Lung microvascular endothelial cell (primary cell): ENCODE results near the gene SYCE3. TPM values are rescaled to one million over a fixed set of nuclear protein-coding genes. Genes with fewer than 3 reads are reported as not detected.
"Not testable (repeated sequence)": the region's sequence is repeated elsewhere in the genome, so short reads cannot be mapped to it uniquely, and the experiment has no call there.

Experiments
- DNase-seq, 2 donors: peaks; one replicate each; pipeline versions ENCODE4 v3.0.0 to v3.0.0-alpha.2; 2010; ENCODE audit warnings: low read depth in 2 of 2
- total RNA-seq: library from RNA; depleted of rRNA; stranded (reverse); fragments of >200 nt; gene quantifications from 2 replicates; pipeline ENCODE4 v1.2.1, GENCODE V29; 2014

The SYCE3 gene
- total RNA-seq, 1 donor from 2014 or later = not detected

GRCh38 chr22:50522806-50523438 lies 39.8 kb downstream of the SYCE3 start:
- DNase-seq = no peak

- DNase-seq = no peak
These were observed 40.4 kb downstream of the SYCE3 start for GRCh38 chr22:50522208-50522805.

DNA sequence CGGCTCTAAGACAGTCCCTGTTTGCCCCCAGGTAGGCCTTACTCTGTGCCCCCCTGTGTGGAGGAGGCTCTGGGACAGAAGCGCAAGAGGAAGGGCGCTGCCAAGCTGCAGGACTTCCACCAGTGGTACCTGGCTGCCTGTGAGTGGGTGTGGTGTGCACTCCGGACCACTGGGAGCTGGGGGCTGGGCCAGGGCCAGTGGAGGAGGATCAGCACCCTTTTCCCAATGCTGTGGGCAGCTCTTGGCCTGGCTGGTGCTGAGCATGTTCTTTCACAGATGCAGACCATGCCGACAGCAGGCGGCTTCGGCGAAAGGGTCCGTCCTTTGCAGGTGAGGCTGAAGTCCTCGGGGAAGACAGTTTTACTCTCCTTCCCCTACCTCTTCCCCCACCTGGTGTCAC lies 41.0 kb downstream of the SYCE3 start:
- DNase-seq = no peak

DNA sequence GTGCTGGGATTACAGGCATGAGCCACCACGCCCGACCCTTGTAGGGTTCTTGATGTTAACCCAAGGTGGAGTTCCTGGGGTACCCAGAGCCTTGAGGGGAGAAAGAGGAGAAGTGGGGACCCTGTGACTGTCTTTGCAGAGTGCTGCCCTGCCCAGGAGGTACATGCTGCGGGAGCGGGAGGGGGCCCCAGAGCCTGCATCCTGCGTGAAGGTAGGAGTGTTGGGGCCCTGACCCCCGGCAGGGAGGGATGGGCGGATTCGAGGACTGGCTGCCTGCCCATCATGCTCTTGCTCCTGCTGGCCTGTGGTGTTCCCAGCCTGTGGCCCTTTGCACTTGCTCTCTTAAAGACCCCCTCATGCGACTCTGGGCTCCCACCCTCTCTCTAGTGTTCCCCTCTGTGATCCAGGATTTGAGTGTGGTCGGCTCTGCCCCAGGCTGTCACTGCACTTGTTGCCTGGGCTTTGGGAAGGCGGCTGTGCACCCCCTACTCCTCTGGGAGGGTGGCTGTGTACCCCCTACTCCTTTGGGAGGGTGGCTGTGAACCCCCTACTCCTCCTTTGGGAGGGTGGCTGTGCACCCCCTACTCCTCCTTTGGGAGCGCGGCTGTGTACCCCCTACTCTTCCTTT lies 41.8 kb downstream of the SYCE3 start:
- no peak for DNase-seq

DNA sequence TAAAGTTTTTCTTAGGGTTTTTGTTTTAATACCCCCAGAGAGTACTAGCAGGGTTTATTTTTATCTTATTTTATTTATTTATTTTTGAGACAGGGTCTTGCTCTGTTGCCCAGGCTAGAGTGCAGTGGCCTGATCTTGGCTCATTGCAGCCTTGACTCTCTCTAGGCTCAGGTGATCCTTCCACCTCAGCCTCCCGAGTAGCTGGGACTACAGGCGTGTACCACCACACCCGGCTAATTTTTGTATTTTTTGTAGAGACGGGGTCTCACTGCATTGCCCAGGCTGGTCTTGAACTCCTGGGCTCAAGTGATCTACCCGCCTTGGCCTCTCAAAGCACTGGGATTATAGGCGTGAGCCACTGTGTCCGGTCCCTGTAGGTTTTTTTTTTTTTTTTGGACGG lies 42.5 kb downstream of the SYCE3 start:
- DNase-seq = not testable (repeated sequence)

DNA sequence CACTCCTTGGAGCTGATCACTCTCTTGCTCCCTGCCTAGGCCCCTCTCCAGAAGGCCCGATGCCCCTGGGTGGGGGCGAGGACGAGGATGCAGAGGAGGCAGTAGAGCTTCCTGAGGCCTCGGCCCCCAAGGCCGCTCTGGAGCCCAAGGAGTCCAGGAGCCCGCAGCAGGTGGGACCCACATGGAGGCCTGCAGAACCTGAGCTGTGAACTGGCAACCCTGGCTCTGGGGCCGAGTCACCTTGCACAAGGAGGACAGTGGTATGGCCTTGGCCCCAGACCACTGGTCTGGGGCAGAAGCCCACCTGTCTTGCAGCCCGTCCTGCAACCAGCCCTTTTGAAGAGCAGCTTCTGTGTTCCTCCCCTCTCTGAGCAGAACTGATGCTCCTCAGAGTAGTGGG lies 43.6 kb downstream of the SYCE3 start:
- DNase-seq = no peak

GRCh38 chr22:50518606-50519005 lies 44.1 kb downstream of the SYCE3 start:
- DNase-seq = no peak

GRCh38 chr22:50517495-50518260 lies 45.0 kb downstream of the SYCE3 start:
- no peak for DNase-seq

- DNase-seq = no peak
These were observed 45.8 kb downstream of the SYCE3 start for GRCh38 chr22:50516891-50517290.

DNA sequence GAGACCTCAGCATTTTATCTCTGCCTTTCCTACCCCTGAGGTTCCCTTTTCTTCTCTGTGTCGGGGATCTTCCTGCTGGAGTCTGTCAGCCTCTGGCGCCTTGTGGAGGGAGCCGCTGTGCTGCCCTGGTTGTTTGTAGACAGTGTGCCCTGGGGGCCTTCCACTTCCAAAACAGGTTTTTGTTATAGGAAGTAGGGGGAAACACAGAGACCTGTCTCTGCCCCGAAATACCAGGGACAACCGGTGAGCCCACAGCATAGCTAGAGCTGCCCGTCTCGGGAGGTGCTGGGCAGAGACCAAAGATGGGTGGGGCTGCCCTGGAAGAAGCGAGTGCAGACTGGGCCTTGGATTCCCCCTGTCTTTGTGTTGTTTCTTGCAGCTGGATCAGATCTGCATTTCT lies 46.7 kb downstream of the SYCE3 start:
- DNase-seq = no peak

- no peak for DNase-seq
These were observed 49.5 kb downstream of the SYCE3 start for GRCh38 chr22:50513175-50513574.

DNA sequence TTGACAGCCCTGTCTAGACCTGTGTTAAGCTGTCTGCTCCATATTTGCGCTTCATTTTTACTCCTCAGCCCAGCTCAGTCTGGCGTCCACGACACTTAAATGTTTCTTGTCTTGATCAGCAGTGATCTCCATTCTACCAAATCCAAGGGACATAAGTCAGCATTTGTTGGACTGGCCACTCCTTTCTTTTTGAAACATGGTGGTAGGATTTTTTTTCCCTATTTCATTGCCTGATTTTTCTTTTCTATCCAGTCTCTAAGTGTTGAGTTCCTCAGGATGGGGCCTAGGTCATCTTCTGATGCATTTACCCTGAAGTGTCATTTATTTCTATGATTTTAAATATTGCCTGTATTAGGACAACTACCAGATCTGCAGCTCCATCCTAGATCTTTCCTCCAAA lies 53.8 kb downstream of the SYCE3 start:
- DNase-seq = no peak

- DNase-seq = peak; percentile 98 to 99
These were observed 54.5 kb downstream of the SYCE3 start, which contains the start of gene NCAPH2 for GRCh38 chr22:50507991-50508884. NCAPH2 (plus strand) TSS chr22:50508224; CDS start chr22:50508338, 114 bp downstream.

DNA sequence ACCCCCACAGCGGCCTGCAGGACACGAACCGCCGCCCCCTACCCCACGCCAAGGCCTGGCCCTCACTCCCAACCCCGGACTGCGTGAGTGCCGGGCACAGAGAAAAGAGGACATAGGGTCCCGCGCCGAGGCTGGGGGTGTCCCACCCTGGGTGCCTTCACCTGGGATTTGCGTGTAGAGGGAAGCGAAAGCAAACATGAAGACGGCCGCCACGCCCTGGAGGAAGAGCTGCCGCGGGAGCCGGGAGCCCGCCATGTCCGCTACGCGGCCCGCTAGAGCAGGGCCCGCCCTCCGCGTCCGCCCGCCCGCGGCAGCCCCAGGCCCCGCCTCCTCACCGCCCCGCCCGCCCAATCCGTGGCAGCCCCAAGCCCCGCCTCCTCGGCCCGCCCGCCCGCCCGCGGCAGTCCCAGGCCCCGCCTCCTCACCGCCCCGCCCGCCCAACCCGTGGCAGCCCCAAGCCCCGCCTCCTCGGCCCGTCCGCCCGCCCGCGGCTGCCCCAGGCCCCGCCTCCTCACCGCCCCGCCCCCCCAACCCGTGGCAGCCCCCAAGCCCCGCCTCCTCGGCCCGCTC lies 55.2 kb downstream of the SYCE3 start, which contains the start of gene LMF2:
Gene LMF2 (minus strand): TSS at position 282 of the 570 bp plus-strand sequence. CDS start 27 bp downstream, at position 255.
- DNase-seq = no peak

DNA sequence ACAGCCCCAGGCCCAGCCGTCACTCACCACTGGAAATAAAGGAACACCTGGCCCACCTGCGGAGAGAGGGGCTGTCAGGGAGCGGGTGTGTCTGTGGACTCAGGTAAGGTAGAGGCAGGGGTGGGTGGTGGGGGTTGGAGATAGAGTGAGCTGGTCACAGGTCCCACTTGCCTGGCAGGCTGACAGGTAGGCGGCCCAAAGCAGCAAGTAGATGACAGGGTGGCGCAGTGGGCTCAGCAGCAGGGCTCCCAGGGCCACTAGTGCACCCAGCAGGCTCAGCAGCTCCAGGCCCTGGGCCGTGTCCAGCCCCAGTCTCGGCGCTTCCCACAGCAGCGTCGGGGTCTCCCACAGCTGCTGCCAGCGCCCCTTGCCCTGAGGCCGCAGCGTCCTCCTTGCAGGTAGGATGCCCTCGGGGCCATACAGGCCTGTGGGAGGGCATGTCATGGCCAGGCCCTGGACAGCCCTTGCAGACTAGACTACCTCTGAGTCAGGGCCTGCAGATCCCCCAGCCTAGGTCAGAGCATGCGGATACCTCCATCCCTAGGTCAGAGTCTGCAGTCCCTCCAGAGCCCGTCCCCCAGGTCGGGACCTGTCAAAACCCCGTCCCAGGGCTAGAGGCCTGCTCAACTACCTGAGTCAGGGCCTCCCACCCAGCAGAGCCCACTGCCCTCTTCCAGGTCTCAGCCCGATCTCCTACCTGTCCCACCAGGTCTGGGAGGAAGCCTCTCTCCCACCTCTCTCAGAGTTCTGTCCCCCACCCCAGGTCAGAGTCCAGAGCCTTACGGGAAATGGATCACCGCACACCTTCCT lies 55.9 kb downstream of the SYCE3 start:
- no peak for DNase-seq

- DNase-seq = no peak
These were observed 56.7 kb downstream of the SYCE3 start for GRCh38 chr22:50505776-50506610.

DNA sequence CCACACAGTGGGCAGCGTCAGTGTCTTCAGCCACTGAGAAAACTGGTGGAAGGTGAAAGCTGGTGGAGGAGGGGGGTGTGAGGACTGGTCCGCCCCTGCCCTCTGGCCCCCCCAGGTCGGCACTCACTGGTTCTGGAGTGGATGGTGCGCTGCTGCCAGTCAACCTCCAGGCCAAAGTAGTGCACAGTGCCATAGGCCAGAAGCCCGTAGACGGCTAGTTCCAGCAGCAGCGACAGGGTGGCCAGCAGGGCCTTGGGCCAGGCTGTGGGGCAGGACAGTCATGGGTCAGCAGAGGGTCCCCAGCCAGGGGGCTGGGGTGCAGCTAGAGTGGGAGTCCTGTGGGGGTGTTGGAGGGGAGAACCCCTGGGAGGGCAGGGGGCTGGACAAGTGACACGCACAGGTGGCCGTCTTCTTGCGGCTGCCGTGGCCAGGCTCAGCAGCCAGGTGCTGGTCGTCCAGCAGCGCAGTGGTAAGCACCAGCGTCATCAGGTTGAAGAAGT lies 57.4 kb downstream of the SYCE3 start:
- no peak for DNase-seq

DNA sequence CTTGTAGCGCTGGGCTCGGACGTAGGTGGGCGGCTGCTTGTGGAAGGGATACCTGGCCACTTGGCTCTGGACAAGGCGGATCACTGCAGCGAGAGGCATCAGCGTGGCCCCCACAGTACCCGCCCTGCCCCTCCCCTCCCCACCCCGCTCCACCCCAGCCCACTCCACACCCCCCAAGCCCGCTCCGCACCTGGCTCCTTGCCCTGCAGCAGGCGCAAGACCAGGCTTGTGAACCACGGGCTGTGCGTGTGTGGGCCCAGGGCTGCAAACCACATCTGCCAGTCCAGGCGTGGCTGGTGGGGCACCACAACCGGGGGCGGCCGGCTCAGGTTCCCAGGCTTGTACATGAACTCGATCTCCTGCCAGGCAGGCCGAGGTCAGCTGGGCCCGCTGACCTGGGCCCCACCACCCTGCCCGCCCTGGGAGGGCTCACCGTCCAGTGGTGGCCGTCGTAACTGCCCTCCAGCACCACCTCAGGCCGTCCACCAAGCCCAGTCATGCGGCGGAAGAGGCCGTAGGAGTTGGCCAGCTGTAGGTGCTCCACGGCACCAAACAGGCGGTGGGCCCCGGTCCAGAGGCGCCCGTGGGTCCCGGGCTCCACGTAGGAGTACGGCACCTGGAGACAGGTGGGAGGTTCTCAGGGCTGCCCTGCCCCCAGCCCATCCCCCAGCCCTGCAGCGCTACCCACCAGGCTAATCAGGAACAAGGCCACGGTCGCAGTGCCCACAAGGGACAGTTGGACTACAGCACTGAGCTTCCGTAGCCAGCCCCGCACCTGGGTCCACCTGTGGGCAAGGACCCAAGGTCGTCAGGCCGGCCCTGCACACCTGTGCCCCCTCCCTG lies 58.1 kb downstream of the SYCE3 start:
- DNase-seq = no peak
